ENCODE results near the gene PFDN2. TPM values are rescaled to one million over a fixed set of nuclear protein-coding genes. Genes with fewer than 3 reads are reported as not detected.

PFDN2 gene
- total and polyA plus RNA-seq, 2 of the 8 experiments (the other 6 are each of a cell fraction or from before 2014, with no cell fraction given), result 66.2 to 71.2 TPM

DNA sequence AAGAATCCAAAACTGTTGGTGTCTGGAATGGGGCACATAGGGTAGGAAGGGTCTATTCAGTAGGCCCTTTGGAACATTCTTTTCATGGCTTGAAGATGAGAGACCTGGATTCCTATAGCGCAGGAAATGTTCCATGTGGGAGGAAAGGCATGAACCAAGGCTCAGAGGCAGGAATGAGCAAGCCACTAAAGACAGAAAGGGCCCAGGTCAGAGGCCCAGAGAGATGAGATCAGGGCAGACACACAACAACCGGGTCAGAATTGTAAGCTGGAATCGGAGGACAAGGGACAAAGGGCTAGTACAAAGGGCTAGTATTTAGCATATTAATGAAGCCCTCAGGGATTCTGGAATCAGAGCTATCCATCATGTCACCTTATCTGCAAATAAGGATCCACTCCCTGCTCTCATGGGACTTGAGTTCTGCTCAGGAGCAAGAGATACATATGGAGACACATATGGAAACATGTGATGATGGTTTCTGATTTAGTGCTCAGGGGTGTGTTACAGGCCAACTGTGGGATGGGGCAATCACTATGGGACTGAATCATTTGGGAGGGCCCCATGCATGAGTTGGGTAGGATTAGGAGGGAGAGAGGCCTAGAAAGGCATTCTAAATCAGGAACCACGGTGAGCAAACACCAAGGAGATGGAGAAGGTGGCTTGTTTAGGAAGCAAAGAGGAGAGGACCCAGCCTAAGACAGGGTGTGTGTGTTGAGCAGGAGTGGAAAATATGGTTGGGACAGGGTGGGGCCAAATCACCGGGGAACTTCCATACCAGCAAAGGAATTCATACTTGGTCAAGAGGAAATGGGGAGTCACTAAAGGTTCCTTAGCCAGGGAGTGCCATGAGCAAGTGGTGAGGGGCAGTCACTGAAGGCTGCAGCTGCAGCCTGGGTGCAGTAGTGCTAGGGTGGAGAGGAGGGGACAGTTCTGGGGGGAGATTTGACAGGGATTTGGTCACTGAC lies 37.1 kb downstream of the PFDN2 start:
- H3K4ac ChIP-seq (replicated peaks; ENCODE audit: insufficient read length, low read depth, low read length), result no peak overlapping the region
- peak overlapping the region; percentile 12; the same call in 1 of the 2 replicates for H2BK15ac ChIP-seq (ENCODE audit: low read length)
- peaks cover 0 to 6% (median 0%) of the 10 kb centered on the region in 4 experiments; a peak in 4 of 7 replicates for H3K4me1 ChIP-seq (replicated peaks in 1 of 4; ENCODE audit: control insufficient read depth in 3 of 4, insufficient read depth in 4 of 4, low read length in 3 of 4)
- no peaks in the 10 kb centered on the region for H3K27me3 ChIP-seq (replicated peaks in 1 of 4; ENCODE audit: control insufficient read depth in 3 of 4, extremely low read depth in 1 of 4, insufficient read depth in 3 of 4, low read length in 3 of 4)
- no peak overlapping the region for H2AFZ ChIP-seq (ENCODE audit: low read length)
- TF ChIP-seq, protein P1, sequence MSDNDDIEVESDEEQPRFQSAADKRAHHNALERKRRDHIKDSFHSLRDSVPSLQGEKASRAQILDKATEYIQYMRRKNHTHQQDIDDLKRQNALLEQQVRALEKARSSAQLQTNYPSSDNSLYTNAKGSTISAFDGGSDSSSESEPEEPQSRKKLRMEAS (IDR thresholded peaks at IDR 0.05), result no peak
- TF ChIP-seq CTBP2 (IDR thresholded peaks at IDR 0.05; ENCODE audit: borderline replicate concordance, insufficient read depth, insufficient read length, low read length) (no peak), TAF1 (IDR thresholded peaks at IDR 0.05; ENCODE audit: low read depth, low read length) (no peak), SUZ12 (IDR thresholded peaks at IDR 0.05; ENCODE audit: low read length) (no peak), KDM5A (IDR thresholded peaks at IDR 0.05; ENCODE audit: low read length) (no peak)
- H4K20me1 ChIP-seq (replicated peaks in 1 of 2; ENCODE audit: control insufficient read depth in 1 of 2, insufficient read depth in 2 of 2, low read length in 2 of 2), result no peaks in the 10 kb centered on the region
- FAIRE-seq, result no peak
- no peak overlapping the region; the same call in 1 of the 2 replicates for H4K8ac ChIP-seq (ENCODE audit: extremely low read depth, insufficient read depth, low read length)
- no peak overlapping the region for H3K4me2 ChIP-seq (ENCODE audit: insufficient read depth in 1 of 2, low read depth in 2 of 2, low read length in 2 of 2)
- no peak for DNase-seq (ENCODE audit: low read depth in 1 of 2, low spot score in 2 of 2)
- no peak overlapping the region for H2AK5ac ChIP-seq (ENCODE audit: low read depth, low read length)
- H3K27ac ChIP-seq (ENCODE audit: low read depth, low read length), result no peak overlapping the region
- no peaks in the 10 kb centered on the region for H3K9me3 ChIP-seq (ENCODE audit: insufficient read depth in 2 of 2, low read depth in 1 of 2, low read length in 1 of 2)
- 84% methylated on average over 5 of the region's 5 CpGs; no CpG with 5 or more reads in 1 of the 2 experiments for whole genome bisulfite sequencing, 2 experiments (ENCODE audit: extremely low coverage in 1 of 2, insufficient coverage in 1 of 2, insufficient read length in 1 of 2, insufficient replicate concordance in 2 of 2, low coverage in 1 of 2, low lambda C conversion rate in 2 of 2, missing lambda C conversion rate in 1 of 2)
- ChIA-PET POLR2A (ENCODE audit: partially characterized antibody) (interaction anchor here (1.4 kb wide), 1 partner anchor 35 kb away, joined by 3 read pairs; the partner anchor contains the start of gene USF1), CTCF (ENCODE audit: partially characterized antibody) (interaction anchor here (1.3 to 17.8 kb wide), 4 partner anchors 8 to 82 kb away, joined by 4 to 282 read pairs (median 80); partner anchors contain the start of genes ARHGAP30 and KLHDC9)
- H3K4me3 ChIP-seq (ENCODE audit: extremely low read depth in 1 of 4, insufficient read depth in 2 of 4, low read depth in 3 of 4, low read length in 4 of 4), result no peak overlapping the region
- H2BK20ac ChIP-seq (ENCODE audit: low read length), result no peak overlapping the region
- no peak overlapping the region for H2BK5ac ChIP-seq (ENCODE audit: low read depth, low read length)
- H3K14ac ChIP-seq (ENCODE audit: insufficient read length), result no peak overlapping the region
- no peak overlapping the region for H3K9ac ChIP-seq (replicated peaks in 1 of 4; ENCODE audit: extremely low read depth in 1 of 4, low read depth in 3 of 4, low read length in 3 of 4)
- H3K79me1 ChIP-seq (ENCODE audit: low read depth, low read length), result no peaks in the 10 kb centered on the region
- no peak overlapping the region for H3K18ac ChIP-seq (ENCODE audit: extremely low read depth, low read length)
- H2BK120ac ChIP-seq (replicated peaks; ENCODE audit: low read depth, low read length), result no peak overlapping the region
- H4K5ac ChIP-seq (ENCODE audit: insufficient read length, low read depth, low read length), result no peak overlapping the region
- no peaks in the 10 kb centered on the region for H3K36me3 ChIP-seq (ENCODE audit: control insufficient read depth in 2 of 4, insufficient read depth in 4 of 4, low read length in 3 of 4)
- no peaks in the 10 kb centered on the region for H3K79me2 ChIP-seq (ENCODE audit: control insufficient read depth in 1 of 2, insufficient read depth in 2 of 2, low read length in 2 of 2)
- H3K23ac ChIP-seq (ENCODE audit: insufficient read length), result no peak overlapping the region
- H3K23me2 ChIP-seq (ENCODE audit: low read depth, low read length), result no peaks in the 10 kb centered on the region
- no peak overlapping the region for H4K91ac ChIP-seq (replicated peaks; ENCODE audit: insufficient read length, low read length)
- H2BK12ac ChIP-seq (ENCODE audit: low read depth, low read length), result no peak overlapping the region
- H3K56ac ChIP-seq (replicated peaks; ENCODE audit: insufficient read length, low read depth, low read length), result no peak overlapping the region

Data from H1 (cell line).